H1 (cell line): ENCODE measurements around the gene ZFP36L1.

ENCODE experiments used
- CREB1 ChIP-seq: IDR thresholded peaks from 2 replicates; pipeline ENCODE4 v1.6.1; 2012; ENCODE audit warnings: inconsistent platforms
- EZH2 ChIP-seq: fragments of 200-600 bp; sonication (generic); IDR thresholded peaks from 2 replicates; pipeline ENCODE4 v1.7.1; 2012; ENCODE audit warnings: low read depth, mild to moderate bottlenecking, moderate library complexity, low read length, inconsistent platforms; ENCODE audit not compliant: severe bottlenecking
- KDM5A ChIP-seq: fragments of 200-600 bp; IDR thresholded peaks from 2 replicates; pipeline ENCODE4 v1.7.1; 2012; ENCODE audit warnings: mild to moderate bottlenecking, low read length, inconsistent platforms, mixed read lengths
- RAD21 ChIP-seq, 2 experiments: IDR thresholded peaks in 1 of 2; conservative IDR thresholded peaks in 1 of 2; 2 replicates each; pipeline ENCODE4 v1.6.1; 2011; ENCODE audit warnings: low read depth in 2 of 2, low read length in 2 of 2, improper control_type of control experiment in 1 of 2, inconsistent platforms in 1 of 2, mild to moderate bottlenecking in 1 of 2, moderate library complexity in 1 of 2
- TF ChIP-seq, protein P1 (sequence below), 3 experiments: IDR thresholded peaks; 1 replicate in 2 of 3; 2 replicates in 1 of 3; pipeline versions ENCODE4 v1.5.1 to v1.6.1; 2011; ENCODE audit warnings: low read length in 3 of 3, mild to moderate bottlenecking in 3 of 3, inconsistent platforms in 2 of 3, low read depth in 1 of 3, moderate library complexity in 1 of 3; ENCODE audit not compliant: insufficient read depth in 1 of 3; ENCODE audit errors: control extremely low read depth in 1 of 3
- TF ChIP-seq, protein P2 (sequence below): IDR thresholded peaks from 2 replicates; pipeline ENCODE4 v1.6.1; 2012; ENCODE audit warnings: inconsistent platforms
- TF ChIP-seq, protein P3 (sequence below): IDR thresholded peaks from 2 replicates; pipeline ENCODE4 v1.6.1; 2011; ENCODE audit warnings: low read depth, mild to moderate bottlenecking, low read length; ENCODE audit not compliant: insufficient read depth

DNA sequence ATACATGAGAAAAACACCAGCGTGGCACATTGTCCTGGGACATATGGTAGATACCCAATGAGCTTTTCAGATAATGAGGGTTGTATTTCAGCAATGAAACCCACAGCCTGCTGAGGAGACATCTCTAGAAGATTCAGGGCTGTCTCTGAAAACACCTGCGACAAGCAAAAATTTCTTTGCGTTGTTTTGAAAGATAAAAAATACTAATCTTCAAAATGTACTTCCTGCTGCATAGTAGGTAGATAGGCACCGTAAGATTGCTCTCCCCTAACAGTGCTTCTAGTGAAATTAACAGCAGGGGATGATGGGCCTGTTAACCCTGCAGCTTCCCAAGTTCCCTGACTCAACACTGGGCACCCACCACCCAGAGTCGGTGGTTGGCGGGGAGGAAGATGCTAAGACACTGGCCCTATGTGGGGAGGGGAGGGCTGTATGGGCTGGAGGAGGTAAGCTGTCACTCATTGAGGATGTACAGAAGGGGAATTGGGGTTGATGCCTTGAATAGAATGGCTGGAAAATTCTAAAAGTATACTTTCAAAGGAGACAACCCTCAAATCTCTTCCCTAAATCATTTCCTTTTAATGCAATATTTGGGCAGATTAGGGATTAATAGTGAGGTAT lies 20.0 kb downstream of the ZFP36L1 start:
- TF ChIP-seq CREB1: no peak
- TF ChIP-seq KDM5A: no peak
- TF ChIP-seq EZH2: no peak
- no peak for TF ChIP-seq RAD21 (IDR thresholded peaks at IDR 0.05 in 1 of 2, conservative IDR thresholded peaks at IDR 0.05 in 1 of 2; ENCODE audit: low read depth in 2 of 2, low read length in 2 of 2)
- TF ChIP-seq, protein P1, sequence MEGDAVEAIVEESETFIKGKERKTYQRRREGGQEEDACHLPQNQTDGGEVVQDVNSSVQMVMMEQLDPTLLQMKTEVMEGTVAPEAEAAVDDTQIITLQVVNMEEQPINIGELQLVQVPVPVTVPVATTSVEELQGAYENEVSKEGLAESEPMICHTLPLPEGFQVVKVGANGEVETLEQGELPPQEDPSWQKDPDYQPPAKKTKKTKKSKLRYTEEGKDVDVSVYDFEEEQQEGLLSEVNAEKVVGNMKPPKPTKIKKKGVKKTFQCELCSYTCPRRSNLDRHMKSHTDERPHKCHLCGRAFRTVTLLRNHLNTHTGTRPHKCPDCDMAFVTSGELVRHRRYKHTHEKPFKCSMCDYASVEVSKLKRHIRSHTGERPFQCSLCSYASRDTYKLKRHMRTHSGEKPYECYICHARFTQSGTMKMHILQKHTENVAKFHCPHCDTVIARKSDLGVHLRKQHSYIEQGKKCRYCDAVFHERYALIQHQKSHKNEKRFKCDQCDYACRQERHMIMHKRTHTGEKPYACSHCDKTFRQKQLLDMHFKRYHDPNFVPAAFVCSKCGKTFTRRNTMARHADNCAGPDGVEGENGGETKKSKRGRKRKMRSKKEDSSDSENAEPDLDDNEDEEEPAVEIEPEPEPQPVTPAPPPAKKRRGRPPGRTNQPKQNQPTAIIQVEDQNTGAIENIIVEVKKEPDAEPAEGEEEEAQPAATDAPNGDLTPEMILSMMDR (IDR thresholded peaks at IDR 0.05; ENCODE audit: control extremely low read depth in 1 of 3, insufficient read depth in 1 of 3, low read depth in 1 of 3, low read length in 3 of 3): no peak
- TF ChIP-seq, protein P2, sequence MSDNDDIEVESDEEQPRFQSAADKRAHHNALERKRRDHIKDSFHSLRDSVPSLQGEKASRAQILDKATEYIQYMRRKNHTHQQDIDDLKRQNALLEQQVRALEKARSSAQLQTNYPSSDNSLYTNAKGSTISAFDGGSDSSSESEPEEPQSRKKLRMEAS: no peak
- TF ChIP-seq, protein P3, sequence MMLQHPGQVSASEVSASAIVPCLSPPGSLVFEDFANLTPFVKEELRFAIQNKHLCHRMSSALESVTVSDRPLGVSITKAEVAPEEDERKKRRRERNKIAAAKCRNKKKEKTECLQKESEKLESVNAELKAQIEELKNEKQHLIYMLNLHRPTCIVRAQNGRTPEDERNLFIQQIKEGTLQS: no peak
